Panc1 (cell line): ENCODE data around the gene KREMEN2. TPM values are rescaled to one million over a fixed set of nuclear protein-coding genes. Genes with fewer than 3 reads are reported as not detected.

Experiments
- ATAC-seq: fragments of 200-7000 bp; cut with Tn5 transposase; 2 replicates; pipeline ENCODE4 v1.9.1; 2020; ENCODE audit warnings: mild to moderate bottlenecking, moderate library complexity
- BruUV-seq: library from RNA; stranded (reverse); fragments of 400-500 nt; replicated peaks from 2 replicates; lab custom pipeline; 2021; lab: Mats Ljungman, UMichigan
- CTCF ChIA-PET: fragments of 300-600 bp; sonication (Branson Sonifier 250); formaldehyde crosslinking; loops from one replicate; lab custom pipeline; 2022; ENCODE audit warnings: antibody characterized with exemption; lab: Charles Lee
- POLR2A ChIA-PET: fragments of 300-600 bp; sonication (Branson Sonifier 250); formaldehyde crosslinking; loops from one replicate; lab custom pipeline; 2022; ENCODE audit warnings: antibody characterized with exemption; lab: Charles Lee
- DNase-seq: peaks from one replicate; pipeline ENCODE4 v3.0.0-alpha.2; 2010; ENCODE audit warnings: low read depth, low spot score
- H3K27ac ChIP-seq: 2 replicates; pipeline ENCODE4 v1.5.1; 2011; ENCODE audit warnings: mild to moderate bottlenecking, low read length, inconsistent platforms
- H3K27me3 ChIP-seq: fragments of 200-500 bp; sonication (Bioruptor generic); 2 replicates; pipeline ENCODE4 v1.6.0; 2014; ENCODE audit warnings: low read length, inconsistent platforms; ENCODE audit not compliant: control insufficient read depth, insufficient read depth
- H3K36me3 ChIP-seq: fragments of 200-500 bp; sonication (Bioruptor generic); 2 replicates; pipeline ENCODE4 v1.5.1; 2014; ENCODE audit warnings: inconsistent platforms, mild to moderate bottlenecking, low read length, moderate library complexity; ENCODE audit not compliant: control insufficient read depth, insufficient read depth
- H3K4me1 ChIP-seq: 2 replicates; pipeline ENCODE4 v1.5.1; 2011; ENCODE audit warnings: inconsistent platforms, mild to moderate bottlenecking, low read length, moderate library complexity; ENCODE audit not compliant: control insufficient read depth, insufficient read depth
- H3K4me3 ChIP-seq, 2 experiments: 2 replicates each; pipeline ENCODE4 v1.5.1; 2011 to 2012; ENCODE audit warnings: low read depth in 2 of 2, low read length in 2 of 2, mild to moderate bottlenecking in 2 of 2, inconsistent platforms in 1 of 2, moderate library complexity in 1 of 2
- H3K9me3 ChIP-seq: fragments of 200-500 bp; sonication (Bioruptor generic); 2 replicates; pipeline ENCODE4 v1.5.1; 2014; ENCODE audit warnings: low read depth, mild to moderate bottlenecking, inconsistent platforms, low read length, moderate library complexity; ENCODE audit not compliant: control insufficient read depth, insufficient read depth
- POLR2AphosphoS5 ChIP-seq: IDR thresholded peaks from 2 replicates; pipeline ENCODE4 v1.6.1; 2012; ENCODE audit warnings: mild to moderate bottlenecking, low read depth, low read length, moderate library complexity
- SIN3A ChIP-seq: IDR thresholded peaks from 2 replicates; pipeline ENCODE4 v1.6.1; 2012; ENCODE audit warnings: low read depth, mild to moderate bottlenecking, low read length, moderate library complexity, borderline replicate concordance; ENCODE audit not compliant: insufficient read depth
- TCF7L2 ChIP-seq: IDR thresholded peaks from 2 replicates; pipeline ENCODE4 v1.6.1; 2011; ENCODE audit warnings: mild to moderate bottlenecking, low read depth, low read length, inconsistent platforms
- in situ Hi-C: cut with HindIII; loops from 2 replicates; pipeline ENCODE4 v1.10.0; 2016; ENCODE audit warnings: low sequenced_read_pairs, low pct_unique_long_range_greater_than_20kb
- intact Hi-C: fragments of 100-400 bp; cut with micrococcal nuclease; formaldehyde crosslinking; loops from one replicate; pipeline ENCODE4 v1.10.0; 2022; ENCODE audit not compliant: unreplicated experiment
- total RNA-seq: library from RNA; stranded (reverse); gene quantifications from one replicate; pipeline ENCODE4 v1.2.1, GENCODE V29; 2021; ENCODE audit not compliant: unreplicated experiment
- TF ChIP-seq, protein P1 (sequence below), 2 experiments: IDR thresholded peaks; 2 replicates each; pipeline ENCODE4 v1.6.1; 2011 to 2012; ENCODE audit warnings: low read depth in 2 of 2, control low read depth in 1 of 2, low read length in 1 of 2, mild to moderate bottlenecking in 1 of 2, moderate library complexity in 1 of 2; ENCODE audit not compliant: insufficient read depth in 1 of 2
- TF ChIP-seq, protein P2 (sequence below): fragments of 450-650 bp; IDR thresholded peaks from 2 replicates; pipeline ENCODE4 v1.5.1; 2017; ENCODE audit warnings: mild to moderate bottlenecking

The KREMEN2 gene
- total RNA-seq, 1 experiment from 2014 or later, result 10.8 TPM

DNA sequence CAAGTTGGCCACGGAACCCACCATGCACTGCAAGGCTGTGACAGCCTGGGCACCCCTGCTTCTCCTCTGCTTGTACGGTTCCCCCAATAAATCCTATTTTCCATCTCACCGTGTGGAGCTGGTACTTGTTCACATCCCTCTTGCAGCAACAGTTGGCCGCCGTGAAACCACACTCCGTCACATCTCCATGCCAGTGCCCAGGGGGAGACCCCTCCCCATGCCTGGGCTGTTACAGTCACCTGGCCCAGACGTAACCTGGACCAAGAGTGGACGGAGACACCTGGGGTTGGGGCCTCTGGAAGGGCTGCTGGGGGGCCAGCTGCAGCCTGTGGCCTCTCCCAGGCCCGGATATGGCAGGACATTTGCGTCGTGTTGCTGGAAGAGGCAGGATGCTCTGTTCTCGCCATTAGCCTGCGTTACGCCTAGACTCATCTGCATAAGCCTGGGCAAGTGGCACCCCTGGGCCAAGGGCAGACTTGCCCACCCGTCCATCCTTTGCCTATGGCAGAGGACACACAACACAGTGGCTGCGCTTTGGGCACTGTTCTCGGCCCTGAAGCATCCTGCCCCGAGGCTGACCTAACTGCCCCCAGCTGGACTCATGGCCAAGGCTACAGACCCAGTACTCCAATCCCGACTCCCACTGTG, 14.2 kb upstream of the KREMEN2 start:
- no peak overlapping the region for H3K4me3 ChIP-seq
- ChIA-PET POLR2A (no interaction called here), CTCF (no interaction called here)
- H3K27ac ChIP-seq, result no peak overlapping the region
- intact Hi-C loops (no loop called here), in situ Hi-C loops (no loop called here)
- TF ChIP-seq, protein P1, sequence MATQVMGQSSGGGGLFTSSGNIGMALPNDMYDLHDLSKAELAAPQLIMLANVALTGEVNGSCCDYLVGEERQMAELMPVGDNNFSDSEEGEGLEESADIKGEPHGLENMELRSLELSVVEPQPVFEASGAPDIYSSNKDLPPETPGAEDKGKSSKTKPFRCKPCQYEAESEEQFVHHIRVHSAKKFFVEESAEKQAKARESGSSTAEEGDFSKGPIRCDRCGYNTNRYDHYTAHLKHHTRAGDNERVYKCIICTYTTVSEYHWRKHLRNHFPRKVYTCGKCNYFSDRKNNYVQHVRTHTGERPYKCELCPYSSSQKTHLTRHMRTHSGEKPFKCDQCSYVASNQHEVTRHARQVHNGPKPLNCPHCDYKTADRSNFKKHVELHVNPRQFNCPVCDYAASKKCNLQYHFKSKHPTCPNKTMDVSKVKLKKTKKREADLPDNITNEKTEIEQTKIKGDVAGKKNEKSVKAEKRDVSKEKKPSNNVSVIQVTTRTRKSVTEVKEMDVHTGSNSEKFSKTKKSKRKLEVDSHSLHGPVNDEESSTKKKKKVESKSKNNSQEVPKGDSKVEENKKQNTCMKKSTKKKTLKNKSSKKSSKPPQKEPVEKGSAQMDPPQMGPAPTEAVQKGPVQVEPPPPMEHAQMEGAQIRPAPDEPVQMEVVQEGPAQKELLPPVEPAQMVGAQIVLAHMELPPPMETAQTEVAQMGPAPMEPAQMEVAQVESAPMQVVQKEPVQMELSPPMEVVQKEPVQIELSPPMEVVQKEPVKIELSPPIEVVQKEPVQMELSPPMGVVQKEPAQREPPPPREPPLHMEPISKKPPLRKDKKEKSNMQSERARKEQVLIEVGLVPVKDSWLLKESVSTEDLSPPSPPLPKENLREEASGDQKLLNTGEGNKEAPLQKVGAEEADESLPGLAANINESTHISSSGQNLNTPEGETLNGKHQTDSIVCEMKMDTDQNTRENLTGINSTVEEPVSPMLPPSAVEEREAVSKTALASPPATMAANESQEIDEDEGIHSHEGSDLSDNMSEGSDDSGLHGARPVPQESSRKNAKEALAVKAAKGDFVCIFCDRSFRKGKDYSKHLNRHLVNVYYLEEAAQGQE (IDR thresholded peaks at IDR 0.05; ENCODE audit: insufficient read depth in 1 of 2, low read depth in 2 of 2, low read length in 1 of 2), result no peak
- TF ChIP-seq TCF7L2, result no peak
- TF ChIP-seq, protein P2, sequence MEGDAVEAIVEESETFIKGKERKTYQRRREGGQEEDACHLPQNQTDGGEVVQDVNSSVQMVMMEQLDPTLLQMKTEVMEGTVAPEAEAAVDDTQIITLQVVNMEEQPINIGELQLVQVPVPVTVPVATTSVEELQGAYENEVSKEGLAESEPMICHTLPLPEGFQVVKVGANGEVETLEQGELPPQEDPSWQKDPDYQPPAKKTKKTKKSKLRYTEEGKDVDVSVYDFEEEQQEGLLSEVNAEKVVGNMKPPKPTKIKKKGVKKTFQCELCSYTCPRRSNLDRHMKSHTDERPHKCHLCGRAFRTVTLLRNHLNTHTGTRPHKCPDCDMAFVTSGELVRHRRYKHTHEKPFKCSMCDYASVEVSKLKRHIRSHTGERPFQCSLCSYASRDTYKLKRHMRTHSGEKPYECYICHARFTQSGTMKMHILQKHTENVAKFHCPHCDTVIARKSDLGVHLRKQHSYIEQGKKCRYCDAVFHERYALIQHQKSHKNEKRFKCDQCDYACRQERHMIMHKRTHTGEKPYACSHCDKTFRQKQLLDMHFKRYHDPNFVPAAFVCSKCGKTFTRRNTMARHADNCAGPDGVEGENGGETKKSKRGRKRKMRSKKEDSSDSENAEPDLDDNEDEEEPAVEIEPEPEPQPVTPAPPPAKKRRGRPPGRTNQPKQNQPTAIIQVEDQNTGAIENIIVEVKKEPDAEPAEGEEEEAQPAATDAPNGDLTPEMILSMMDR, result no peak
- no peak for TF ChIP-seq POLR2AphosphoS5
- TF ChIP-seq SIN3A, result no peak
- ATAC-seq, result peak; percentile 5; the same call in 1 of the 2 replicates
- H3K27me3 ChIP-seq, result no peaks in the 10 kb centered on the region
- DNase-seq, result no peak
- H3K4me1 ChIP-seq, result no peaks in the 10 kb centered on the region
- no peaks in the 10 kb centered on the region for H3K36me3 ChIP-seq
- BruUV-seq, result no TSS peak
- H3K9me3 ChIP-seq, result no peaks in the 10 kb centered on the region

DNA sequence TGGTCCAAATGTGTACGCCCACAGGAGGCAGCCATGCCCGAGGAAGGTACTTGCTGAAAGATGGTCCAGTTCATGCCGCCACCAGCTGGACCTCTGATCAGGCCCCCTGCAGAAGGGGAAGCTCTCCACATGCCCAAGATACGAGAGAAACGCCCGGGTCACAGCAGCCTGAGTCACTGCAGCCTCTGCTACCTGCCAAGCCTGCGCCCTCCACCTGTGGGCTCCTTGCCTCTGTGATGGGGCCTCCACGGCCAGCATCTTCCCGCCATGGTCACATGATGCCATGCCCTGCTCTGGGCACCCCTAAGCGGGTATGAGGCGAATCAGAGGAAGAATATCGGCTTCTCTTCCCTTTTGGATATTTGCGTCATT, 13.7 kb upstream of the KREMEN2 start:
- H3K27me3 ChIP-seq, result no peaks in the 10 kb centered on the region
- TF ChIP-seq, protein P2, result no peak
- TF ChIP-seq POLR2AphosphoS5, result no peak
- TF ChIP-seq TCF7L2, result no peak
- no peak for TF ChIP-seq SIN3A
- TF ChIP-seq, protein P1 (IDR thresholded peaks at IDR 0.05; ENCODE audit: insufficient read depth in 1 of 2, low read depth in 2 of 2, low read length in 1 of 2), result no peak
- H3K36me3 ChIP-seq, result no peaks in the 10 kb centered on the region
- H3K9me3 ChIP-seq, result no peaks in the 10 kb centered on the region
- in situ Hi-C loops, result no loop called here
- ATAC-seq, result no peak
- no TSS peak for BruUV-seq
- H3K27ac ChIP-seq, result no peak overlapping the region
- CTCF ChIA-PET, result no interaction called here
- DNase-seq, result no peak
- no peak overlapping the region for H3K4me3 ChIP-seq
- H3K4me1 ChIP-seq, result no peaks in the 10 kb centered on the region
- POLR2A ChIA-PET, result no interaction called here
- intact Hi-C loops, result no loop called here
